Activated CD4-positive, alpha-beta memory T cell treated with anti-CD3 and anti-CD28 coated beads for 36 hours (primary cell): Measurements from ENCODE around the gene NUDT21. TPM values are rescaled to one million over a fixed set of nuclear protein-coding genes. Genes with fewer than 3 reads are reported as not detected.

ENCODE experiments used
- CTCF ChIA-PET: fragments of 350-600 bp; sonication (Branson Sonifier 250); formaldehyde crosslinking; loops from one replicate; lab custom pipeline; 2021; ENCODE audit warnings: antibody characterized with exemption, inconsistent platforms; lab: Charles Lee
- POLR2A ChIA-PET: fragments of 350-600 bp; sonication (Branson Sonifier 250); formaldehyde crosslinking; loops from one replicate; lab custom pipeline; 2021; ENCODE audit warnings: antibody characterized with exemption; lab: Charles Lee
- DNase-seq: peaks from one replicate; pipeline ENCODE4 v3.0.0-alpha.2; 2020
- H3K27ac Mint-ChIP-seq: one replicate; pipeline ENCODE4 v1.8.0; 2021; ENCODE audit warnings: mixed read lengths
- H3K27me3 Mint-ChIP-seq: one replicate; pipeline ENCODE4 v1.8.0; 2021; ENCODE audit warnings: mixed read lengths
- H3K36me3 Mint-ChIP-seq: one replicate; pipeline ENCODE4 v1.8.0; 2021; ENCODE audit warnings: mixed read lengths
- H3K4me1 Mint-ChIP-seq: one replicate; pipeline ENCODE4 v1.8.0; 2021; ENCODE audit warnings: low read depth, mixed read lengths
- H3K4me3 Mint-ChIP-seq: one replicate; pipeline ENCODE4 v1.8.0; 2021; ENCODE audit warnings: mild to moderate bottlenecking, mixed read lengths
- H3K9me3 Mint-ChIP-seq: one replicate; pipeline ENCODE4 v1.8.0; 2021; ENCODE audit warnings: mixed read lengths
- intact Hi-C: fragments of 100-400 bp; cut with micrococcal nuclease; formaldehyde crosslinking; loops from one replicate; pipeline ENCODE4 v1.15.1; 2023
- total RNA-seq, 2 experiments: library from RNA; stranded (reverse); gene quantifications; one replicate each; pipeline ENCODE4 v1.2.3, GENCODE V29; 2021

Gene NUDT21
- total RNA-seq, 2 experiments from 2014 or later: 352 to 361 TPM

DNA sequence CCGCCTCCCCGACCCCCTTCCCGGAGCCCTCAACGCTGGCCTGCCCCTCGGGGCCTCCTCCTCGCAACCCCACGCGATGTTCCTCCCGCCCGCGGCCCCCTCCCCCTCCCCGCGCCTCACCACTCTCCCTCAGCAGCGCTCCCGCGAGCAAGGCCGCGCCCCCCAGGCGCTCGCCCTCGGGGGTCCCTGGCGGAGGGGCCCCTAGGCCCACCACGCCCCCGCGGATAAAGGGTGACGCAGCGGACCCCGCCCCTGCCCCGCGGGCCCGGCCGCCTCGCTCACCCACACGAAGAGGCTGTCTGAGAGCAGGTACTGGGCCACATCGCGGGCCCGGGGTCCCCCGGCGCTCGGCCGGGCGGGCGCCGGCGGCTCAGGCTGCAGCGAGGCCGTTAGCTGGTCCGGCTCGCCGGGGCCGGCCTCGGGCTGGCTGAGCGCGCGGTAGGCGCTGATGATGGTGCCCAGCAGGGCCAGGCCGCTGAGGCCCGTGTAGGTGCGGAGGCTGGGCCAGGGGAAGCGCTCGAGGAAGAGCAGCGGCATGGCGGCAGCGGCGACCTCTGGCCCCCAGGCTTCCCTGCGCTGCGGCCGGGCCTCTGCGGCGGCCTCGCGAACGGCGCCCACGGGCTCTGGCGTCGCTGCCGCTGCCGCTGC, 26.2 kb downstream of the NUDT21 start:
- intact Hi-C loops: loop anchor here (1.0 kb wide), 2 partner anchors 26 to 68 kb away; partner anchors contain the start of genes NUDT21 and OGFOD1
- peak; percentile 45 for DNase-seq
- Mint-ChIP-seq H3K27me3 (no peaks in the 10 kb centered on the region), H3K36me3 (no peaks in the 10 kb centered on the region), H3K4me1 (peaks cover 63% of the 10 kb centered on the region), H3K27ac (no peak overlapping the region), H3K9me3 (no peaks in the 10 kb centered on the region), H3K4me3 (peak overlapping the region; percentile 89)
- ChIA-PET CTCF (interaction anchor here (1.5 kb wide), 1 partner anchor 68 kb away, joined by 3 read pairs; no protein-coding TSS in a partner anchor), POLR2A (no interaction called here)

DNA sequence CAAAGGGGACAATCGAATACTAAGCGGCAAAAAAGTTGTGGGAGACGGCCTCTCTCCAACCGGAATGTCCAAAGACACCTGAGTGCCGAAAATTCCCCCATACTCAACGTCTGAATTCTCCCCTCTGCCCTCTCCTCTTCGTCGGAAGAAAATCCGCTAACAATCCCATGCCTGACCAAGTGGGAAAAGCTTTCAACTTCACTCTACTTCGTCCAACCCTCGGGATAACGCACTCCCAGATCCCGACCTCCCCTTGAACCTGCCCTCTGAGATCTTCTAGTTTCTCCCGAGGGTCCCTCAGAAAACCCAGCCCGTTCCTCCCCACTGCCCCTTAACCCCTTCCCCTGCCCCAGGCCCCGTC, 26.7 kb downstream of the NUDT21 start:
- ChIA-PET CTCF (no interaction called here), POLR2A (interaction anchor here (1.2 kb wide), 1 partner anchor 26 kb away, joined by 3 read pairs; no protein-coding TSS in a partner anchor)
- no peaks in the 10 kb centered on the region for H3K36me3 Mint-ChIP-seq
- peak overlapping the region; percentile 89 for H3K4me3 Mint-ChIP-seq
- peak overlapping the region; percentile 46 for H3K27ac Mint-ChIP-seq
- no peaks in the 10 kb centered on the region for H3K27me3 Mint-ChIP-seq
- no peak for DNase-seq
- H3K4me1 Mint-ChIP-seq: peaks cover 63% of the 10 kb centered on the region
- no peaks in the 10 kb centered on the region for H3K9me3 Mint-ChIP-seq
- intact Hi-C loops: no loop called here

GRCh38 chr16:56423584-56424403, 27.3 kb downstream of the NUDT21 start:
- H3K27ac Mint-ChIP-seq: peak overlapping the region; percentile 46

DNA sequence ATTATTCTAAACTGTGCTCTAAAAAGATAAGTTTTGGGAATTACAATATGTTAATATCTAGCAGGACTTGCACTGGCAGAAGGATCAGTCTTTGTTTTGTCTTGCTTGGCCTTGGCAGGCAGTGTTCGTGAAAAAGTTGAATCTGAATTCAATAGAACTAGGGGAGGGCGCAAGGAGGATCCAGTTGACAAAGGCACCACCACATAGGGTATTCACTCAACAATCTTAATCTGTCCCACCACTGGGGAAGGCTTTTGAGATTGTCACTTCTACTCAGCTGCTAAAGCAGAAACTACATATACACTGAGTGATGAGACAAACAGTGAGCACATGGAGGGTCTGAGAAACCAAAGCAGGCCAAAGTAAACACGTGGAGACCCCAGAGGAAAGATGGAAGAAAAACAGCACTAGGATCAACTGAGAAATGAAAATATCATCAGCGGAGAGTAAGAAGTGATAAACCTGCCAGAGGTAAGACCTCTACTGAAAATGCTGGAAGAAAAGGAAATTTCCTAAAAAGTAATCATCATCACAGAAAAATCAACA, 28.2 kb downstream of the NUDT21 start:
- no peak for DNase-seq
- POLR2A ChIA-PET: interaction anchor here (1.2 kb wide), 1 partner anchor 28 kb away, joined by 3 read pairs; no protein-coding TSS in a partner anchor
- peaks cover 52% of the 10 kb centered on the region for H3K4me1 Mint-ChIP-seq
- no peaks in the 10 kb centered on the region for H3K36me3 Mint-ChIP-seq
- no peaks in the 10 kb centered on the region for H3K9me3 Mint-ChIP-seq
- H3K4me3 Mint-ChIP-seq: peak overlapping the region; percentile 9
- CTCF ChIA-PET: no interaction called here
- no peak overlapping the region for H3K27ac Mint-ChIP-seq
- intact Hi-C loops: no loop called here
- H3K27me3 Mint-ChIP-seq: no peaks in the 10 kb centered on the region

More at GRCh38 chr16:56423584-56424403, 27.3 kb downstream of the NUDT21 start:
- no peaks in the 10 kb centered on the region for H3K27me3 Mint-ChIP-seq
- H3K36me3 Mint-ChIP-seq: no peaks in the 10 kb centered on the region
- no peaks in the 10 kb centered on the region for H3K9me3 Mint-ChIP-seq
- peaks cover 61% of the 10 kb centered on the region for H3K4me1 Mint-ChIP-seq
- CTCF ChIA-PET: no interaction called here
- no peak for DNase-seq
- intact Hi-C loops: no loop called here
- peak overlapping the region; percentile 89 for H3K4me3 Mint-ChIP-seq
- POLR2A ChIA-PET: interaction anchor here (1.2 kb wide), 1 partner anchor 27 kb away, joined by 3 read pairs; no protein-coding TSS in a partner anchor

DNA sequence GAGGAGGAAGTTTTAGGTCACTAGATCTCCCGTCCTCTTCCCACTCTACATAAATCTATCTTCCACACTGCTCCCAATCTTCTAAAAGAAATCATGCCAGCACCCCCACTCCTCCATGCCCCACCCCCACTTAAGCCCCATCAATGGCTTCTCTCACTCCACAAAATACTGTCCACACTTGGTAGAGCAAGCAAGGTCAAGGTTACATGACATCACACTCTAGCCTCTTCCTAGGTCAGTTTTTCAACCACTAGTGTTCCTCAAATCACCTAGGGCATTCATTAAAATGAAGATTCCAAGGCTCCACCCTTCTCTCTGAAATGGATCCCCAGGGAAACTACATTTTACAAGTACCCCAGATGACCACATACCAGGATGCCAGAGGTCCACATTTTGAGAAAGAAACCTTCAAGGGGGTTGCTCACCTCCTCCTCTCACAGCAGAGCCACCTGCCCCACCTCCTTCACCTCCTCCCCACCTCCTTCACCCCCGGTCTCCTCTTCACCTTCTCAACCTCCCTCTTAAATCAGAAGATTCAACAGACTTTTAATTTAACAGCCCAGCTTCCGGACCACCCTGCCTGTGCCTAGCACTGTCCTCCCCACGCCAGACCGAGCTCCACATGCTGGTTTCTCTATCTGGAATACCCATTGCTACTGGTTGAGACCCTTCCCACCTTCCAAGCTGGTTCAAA, 29.0 kb downstream of the NUDT21 start:
- no peak for DNase-seq
- H3K36me3 Mint-ChIP-seq: no peaks in the 10 kb centered on the region
- H3K4me1 Mint-ChIP-seq: peaks cover 44% of the 10 kb centered on the region
- H3K9me3 Mint-ChIP-seq: no peaks in the 10 kb centered on the region
- no peaks in the 10 kb centered on the region for H3K27me3 Mint-ChIP-seq
- intact Hi-C loops: no loop called here
- POLR2A ChIA-PET: no interaction called here
- CTCF ChIA-PET: no interaction called here
- no peak overlapping the region for H3K4me3 Mint-ChIP-seq
- no peak overlapping the region for H3K27ac Mint-ChIP-seq

GRCh38 chr16:56421313-56421712, 29.8 kb downstream of the NUDT21 start:
- CTCF ChIA-PET: no interaction called here

DNA sequence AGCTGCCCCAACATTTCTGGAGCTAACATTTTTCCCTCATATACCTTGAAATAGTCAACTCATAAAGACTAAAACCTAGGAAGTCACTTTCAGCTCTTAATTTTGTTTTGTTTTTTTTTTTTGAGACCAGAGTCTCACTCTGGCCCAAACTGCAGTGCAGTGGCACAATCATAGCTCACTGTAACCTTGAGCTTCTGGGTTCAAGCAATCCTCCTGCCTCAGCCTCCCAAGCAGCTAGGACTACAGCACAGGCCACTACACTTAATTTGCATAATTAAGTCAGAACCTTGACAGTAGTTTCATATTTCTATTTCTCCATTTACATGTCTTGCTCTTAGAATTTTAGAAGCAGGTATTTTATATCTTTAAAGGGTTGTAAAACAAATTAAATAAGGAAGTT, 30.5 kb downstream of the NUDT21 start:
- no peak overlapping the region for H3K27ac Mint-ChIP-seq
- POLR2A ChIA-PET: interaction anchor here (0.6 kb wide), 2 partner anchors 92 to 826 kb away, joined by 3 to 4 read pairs; no protein-coding TSS in a partner anchor

More at GRCh38 chr16:56421313-56421712, 29.8 kb downstream of the NUDT21 start:
- Mint-ChIP-seq H3K4me3 (no peak overlapping the region), H3K9me3 (no peaks in the 10 kb centered on the region), H3K4me1 (peaks cover 42% of the 10 kb centered on the region), H3K27me3 (no peaks in the 10 kb centered on the region), H3K36me3 (no peaks in the 10 kb centered on the region), H3K27ac (no peak overlapping the region)
- no peak for DNase-seq
- intact Hi-C loops: no loop called here
- POLR2A ChIA-PET: no interaction called here

GRCh38 chr16:56419740-56420548, 31.2 kb downstream of the NUDT21 start:
- H3K27ac Mint-ChIP-seq: no peak overlapping the region
- CTCF ChIA-PET: no interaction called here
- no peaks in the 10 kb centered on the region for H3K36me3 Mint-ChIP-seq
- H3K27me3 Mint-ChIP-seq: no peaks in the 10 kb centered on the region
- H3K4me1 Mint-ChIP-seq: peaks cover 44% of the 10 kb centered on the region
- H3K4me3 Mint-ChIP-seq: no peak overlapping the region
- no peak for DNase-seq
- POLR2A ChIA-PET: interaction anchor here (0.6 kb wide), 1 partner anchor 93 kb away, joined by 3 read pairs; no protein-coding TSS in a partner anchor
- intact Hi-C loops: no loop called here
- H3K9me3 Mint-ChIP-seq: no peaks in the 10 kb centered on the region

More for the DNA sequence above, 30.5 kb downstream of the NUDT21 start:
- no peaks in the 10 kb centered on the region for H3K27me3 Mint-ChIP-seq
- no peaks in the 10 kb centered on the region for H3K9me3 Mint-ChIP-seq
- H3K36me3 Mint-ChIP-seq: no peaks in the 10 kb centered on the region
- CTCF ChIA-PET: no interaction called here
- intact Hi-C loops: no loop called here
- H3K4me1 Mint-ChIP-seq: peaks cover 39% of the 10 kb centered on the region
- H3K4me3 Mint-ChIP-seq: no peak overlapping the region
- no peak for DNase-seq

GRCh38 chr16:56417138-56417537, 34.0 kb downstream of the NUDT21 start:
- POLR2A ChIA-PET: interaction anchor here (0.7 kb wide), 1 partner anchor 35 kb away, joined by 6 read pairs; no protein-coding TSS in a partner anchor
- no peak for DNase-seq
- Mint-ChIP-seq H3K27me3 (no peaks in the 10 kb centered on the region), H3K4me1 (peaks cover 26% of the 10 kb centered on the region), H3K27ac (no peak overlapping the region), H3K9me3 (no peaks in the 10 kb centered on the region), H3K36me3 (peaks cover 7% of the 10 kb centered on the region), H3K4me3 (no peak overlapping the region)
- CTCF ChIA-PET: no interaction called here
- intact Hi-C loops: no loop called here

DNA sequence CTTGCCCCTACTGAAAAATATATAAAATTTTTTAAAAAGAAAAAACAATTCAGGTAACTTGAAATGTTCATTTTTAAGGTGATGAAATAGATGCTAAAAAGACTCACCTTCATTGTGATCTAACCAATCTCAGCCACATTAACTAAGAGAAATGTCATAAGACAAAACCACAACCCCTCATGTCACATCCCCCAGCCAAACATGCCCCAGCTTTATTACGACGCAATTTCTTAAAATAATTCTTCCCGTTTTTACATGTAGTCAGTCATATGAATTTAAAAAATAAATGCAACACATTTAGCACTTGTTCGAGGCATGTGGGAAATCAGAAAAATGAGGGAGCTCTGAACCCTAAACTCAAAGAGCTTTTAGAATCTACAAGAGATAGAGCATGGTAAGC, 35.3 kb downstream of the NUDT21 start:
- no peak for DNase-seq
- H3K4me3 Mint-ChIP-seq: no peak overlapping the region
- peaks cover 9% of the 10 kb centered on the region for H3K36me3 Mint-ChIP-seq
- no peak overlapping the region for H3K27ac Mint-ChIP-seq
- H3K27me3 Mint-ChIP-seq: no peaks in the 10 kb centered on the region
- POLR2A ChIA-PET: no interaction called here
- H3K4me1 Mint-ChIP-seq: peaks cover 19% of the 10 kb centered on the region
- H3K9me3 Mint-ChIP-seq: no peaks in the 10 kb centered on the region
- intact Hi-C loops: no loop called here
- CTCF ChIA-PET: no interaction called here

- no peak overlapping the region for H3K27ac Mint-ChIP-seq
- no peaks in the 10 kb centered on the region for H3K9me3 Mint-ChIP-seq
- peaks cover 10% of the 10 kb centered on the region for H3K4me1 Mint-ChIP-seq
- POLR2A ChIA-PET: no interaction called here
- CTCF ChIA-PET: no interaction called here
- no peaks in the 10 kb centered on the region for H3K27me3 Mint-ChIP-seq
- no peak overlapping the region for H3K4me3 Mint-ChIP-seq
- intact Hi-C loops: no loop called here
- DNase-seq: no peak
- H3K36me3 Mint-ChIP-seq: peaks cover 13% of the 10 kb centered on the region
Observed at GRCh38 chr16:56414366-56414765, 36.8 kb downstream of the NUDT21 start.
